ENCODE results near the gene NFU1. TPM values are rescaled to one million over a fixed set of nuclear protein-coding genes. Genes with fewer than 3 reads are reported as not detected.

The NFU1 gene
- total and polyA plus RNA-seq, 7 experiments from 2014 or later, result 16.1 to 76.4 (median 23.4) TPM

GRCh38 chr2:69390001-69390400 is 47.2 kb downstream of the NFU1 start:
- Histone ChIP-seq H3K27ac (ENCODE audit: low read depth, low read length) (no peak overlapping the region), H3K4me3 (ENCODE audit: low read length) (no peak overlapping the region), H3K36me3 (ENCODE audit: control insufficient read depth in 2 of 3, insufficient read depth in 3 of 3, low read length in 3 of 3) (peaks cover 0 to 3% (median 0%) of the 10 kb centered on the region in 3 experiments), H3K9me3 (ENCODE audit: control insufficient read depth in 2 of 3, low read length in 3 of 3) (no peaks in the 10 kb centered on the region), H3K4me1 (ENCODE audit: control insufficient read depth in 2 of 2, insufficient read depth in 2 of 2, low read length in 2 of 2) (peaks cover 17 to 18% of the 10 kb centered on the region in 2 donors), H3K27me3 (ENCODE audit: control insufficient read depth in 2 of 2, insufficient read depth in 2 of 2, low read length in 2 of 2) (no peaks in the 10 kb centered on the region)
- DNase-seq, result no peak
- Mint-ChIP-seq H3K36me3 (peaks cover 0 to 19% (median 15%) of the 10 kb centered on the region in 5 donors), H3K27me3 (no peaks in the 10 kb centered on the region), H3K4me3 (no peak overlapping the region), H3K4me1 (peaks cover 6 to 28% (median 21%) of the 10 kb centered on the region in 7 donors), H3K9me3 (peaks cover 0 to 4% (median 0%) of the 10 kb centered on the region in 11 donors), H3K27ac (no peak overlapping the region)
- ChIA-PET POLR2A (interaction anchor here (0.6 to 1.2 kb wide), 3 partner anchors 15 to 168 kb away, joined by 3 read pairs; partner anchors contain the start of gene NFU1), CTCF (interaction anchor here (0.6 to 1.2 kb wide), 2 partner anchors 13 to 47 kb away, joined by 3 to 4 read pairs; partner anchors contain the start of gene NFU1)
- intact Hi-C loops (cut with micrococcal nuclease), result no loop called here
- no peak for ATAC-seq

DNA sequence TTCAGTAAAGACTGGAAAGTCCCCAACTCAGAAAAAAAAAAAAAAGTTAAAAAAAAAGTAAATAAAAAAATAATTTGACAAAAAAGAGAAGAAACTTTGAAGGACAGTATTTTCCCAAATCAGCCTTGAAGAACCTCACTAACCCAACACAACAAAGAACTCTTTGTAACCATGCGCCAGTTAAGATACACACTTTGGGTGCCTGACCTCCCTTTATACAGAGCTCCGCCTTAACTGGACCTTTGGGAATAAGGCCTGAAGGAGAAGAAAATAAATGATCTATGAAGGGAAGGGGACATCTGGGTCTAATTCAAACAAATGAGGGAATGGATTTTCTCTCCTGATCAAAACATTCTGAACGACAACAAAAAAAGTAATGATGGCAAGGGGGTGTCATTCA is 48.0 kb downstream of the NFU1 start:
- Histone ChIP-seq H3K4me1 (ENCODE audit: control insufficient read depth in 2 of 2, insufficient read depth in 2 of 2, low read length in 2 of 2) (peaks cover 17 to 18% of the 10 kb centered on the region in 2 donors), H3K27ac (ENCODE audit: low read depth, low read length) (no peak overlapping the region), H3K9me3 (ENCODE audit: control insufficient read depth in 2 of 3, low read length in 3 of 3) (no peaks in the 10 kb centered on the region), H3K36me3 (ENCODE audit: control insufficient read depth in 2 of 3, insufficient read depth in 3 of 3, low read length in 3 of 3) (peaks cover 0 to 3% (median 0%) of the 10 kb centered on the region in 3 experiments), H3K4me3 (ENCODE audit: low read length) (no peak overlapping the region), H3K27me3 (ENCODE audit: control insufficient read depth in 2 of 2, insufficient read depth in 2 of 2, low read length in 2 of 2) (no peaks in the 10 kb centered on the region)
- ATAC-seq, result no peak
- Mint-ChIP-seq H3K9me3 (peaks cover 0 to under 1% (median 0%) of the 10 kb centered on the region in 11 donors), H3K36me3 (peaks cover 0 to 12% (median 7%) of the 10 kb centered on the region in 5 donors), H3K27ac (no peak overlapping the region), H3K27me3 (no peaks in the 10 kb centered on the region), H3K4me1 (peaks cover 9 to 33% (median 24%) of the 10 kb centered on the region in 7 donors), H3K4me3 (no peak overlapping the region)
- ChIA-PET CTCF (no interaction called here), POLR2A (interaction anchor here (0.9 to 1.2 kb wide), 2 partner anchors 48 to 169 kb away, joined by 3 read pairs; partner anchors contain the start of gene NFU1)
- no peak for DNase-seq
- intact Hi-C loops (cut with micrococcal nuclease), result loop anchor here in 1 of 2 donors (5.0 kb wide), 1 partner anchor 922 kb away; the partner anchor contains the start of genes APLF and FBXO48

GRCh38 chr2:69387770-69388481 is 49.3 kb downstream of the NFU1 start:
- Histone ChIP-seq H3K27me3 (ENCODE audit: control insufficient read depth in 2 of 2, insufficient read depth in 2 of 2, low read length in 2 of 2) (no peaks in the 10 kb centered on the region), H3K9me3 (ENCODE audit: control insufficient read depth in 2 of 3, low read length in 3 of 3) (no peaks in the 10 kb centered on the region), H3K4me1 (ENCODE audit: control insufficient read depth in 2 of 2, insufficient read depth in 2 of 2, low read length in 2 of 2) (peaks cover 17 to 18% of the 10 kb centered on the region in 2 donors), H3K4me3 (ENCODE audit: low read length) (peak overlapping the region; percentile 68), H3K36me3 (ENCODE audit: control insufficient read depth in 2 of 3, insufficient read depth in 3 of 3, low read length in 3 of 3) (peaks cover 0 to 3% (median 0%) of the 10 kb centered on the region in 3 experiments), H3K27ac (ENCODE audit: low read depth, low read length) (peak overlapping the region; percentile 83)
- H3K4me1 Mint-ChIP-seq, result peaks cover 19 to 44% (median 33%) of the 10 kb centered on the region in 7 donors
- H3K27ac Mint-ChIP-seq, result peak overlapping the region; percentile 63 to 94 (median 83)
- peak overlapping the region; percentile 84 to 94 (median 88) for H3K4me3 Mint-ChIP-seq
- ChIA-PET POLR2A (interaction anchor here (0.6 to 1.0 kb wide), 3 partner anchors 10 to 49 kb away, joined by 3 to 4 read pairs (median 3); partner anchors contain the start of gene NFU1), CTCF (interaction anchor here (0.7 kb wide), 1 partner anchor 12 kb away, joined by 3 read pairs; no protein-coding TSS in a partner anchor)
- peaks cover 0 to 5% (median 0%) of the 10 kb centered on the region in 5 donors for H3K36me3 Mint-ChIP-seq
- DNase-seq, result no peak
- intact Hi-C loops (cut with micrococcal nuclease), result loop anchor here (1.0 to 5.0 kb wide), 9 partner anchors 13 to 1839 kb away; partner anchors contain the start of genes NFU1 (in 2 of the 2), AAK1 (in 1 of the 2), APLF (in 1 of the 2) and FBXO48 (in 1 of the 2)
- H3K9me3 Mint-ChIP-seq, result no peaks in the 10 kb centered on the region
- H3K27me3 Mint-ChIP-seq, result no peaks in the 10 kb centered on the region
- ATAC-seq, result no peak

GRCh38 chr2:69386789-69387734 is 50.2 kb downstream of the NFU1 start, which contains the start of gene GFPT1:
TSS of gene GFPT1 (minus strand) at chr2:69387227. CDS start at chr2:69387071, 156 bp downstream.
- peak; percentile 99 for ATAC-seq
- peak within 1 kb of the TSS; percentile 68 for H3K4me3 ChIP-seq (ENCODE audit: low read length)
- H3K36me3 Mint-ChIP-seq, result peaks cover 0 to 10% (median 4%) of the 10 kb centered on the region in 5 donors
- peak; percentile 85 to 96 (median 91) for DNase-seq
- CTCF ChIA-PET, result no interaction called here
- peaks cover 17 to 18% of the 10 kb centered on the region in 2 donors for H3K4me1 ChIP-seq (ENCODE audit: control insufficient read depth in 2 of 2, insufficient read depth in 2 of 2, low read length in 2 of 2)
- peaks cover 0 to 1% (median 0%) of the 10 kb centered on the region in 11 donors for H3K9me3 Mint-ChIP-seq
- peaks cover 0 to 3% (median 0%) of the 10 kb centered on the region in 3 experiments for H3K36me3 ChIP-seq (ENCODE audit: control insufficient read depth in 2 of 3, insufficient read depth in 3 of 3, low read length in 3 of 3)
- H3K27me3 ChIP-seq (ENCODE audit: control insufficient read depth in 2 of 2, insufficient read depth in 2 of 2, low read length in 2 of 2), result no peaks in the 10 kb centered on the region
- intact Hi-C loops (cut with micrococcal nuclease), result loop anchor here (1.0 to 5.0 kb wide), 8 partner anchors 12 to 1840 kb away; partner anchors contain the start of genes NFU1 (in 2 of the 2), AAK1 (in 1 of the 2), APLF (in 1 of the 2) and FBXO48 (in 1 of the 2)
- peak within 1 kb of the TSS; percentile 63 to 94 (median 86) for H3K27ac Mint-ChIP-seq
- H3K27me3 Mint-ChIP-seq, result no peaks in the 10 kb centered on the region
- no peaks in the 10 kb centered on the region for H3K9me3 ChIP-seq (ENCODE audit: control insufficient read depth in 2 of 3, low read length in 3 of 3)
- H3K27ac ChIP-seq (ENCODE audit: low read depth, low read length), result peak within 1 kb of the TSS; percentile 83
- H3K4me3 Mint-ChIP-seq, result peak within 1 kb of the TSS; percentile 84 to 94 (median 88)
- POLR2A ChIA-PET, result interaction anchor here (0.6 to 2.4 kb wide), 5 partner anchors 8 to 156 kb away, joined by 3 to 14 read pairs (median 3); partner anchors contain the start of gene NFU1
- peaks cover 28 to 53% (median 41%) of the 10 kb centered on the region in 7 donors for H3K4me1 Mint-ChIP-seq

GRCh38 chr2:69386360-69386759 is 50.9 kb downstream of the NFU1 start:
- no peaks in the 10 kb centered on the region for H3K9me3 ChIP-seq (ENCODE audit: control insufficient read depth in 2 of 3, low read length in 3 of 3)
- intact Hi-C loops (cut with micrococcal nuclease), result loop anchor here (2.0 to 5.0 kb wide), 4 partner anchors 444 to 1840 kb away; partner anchors contain the start of genes APLF (in 1 of the 2), FBXO48 (in 1 of the 2), PAIP2B (in 1 of the 2) and TIA1 (in 1 of the 2)
- H3K4me3 ChIP-seq (ENCODE audit: low read length), result peak overlapping the region; percentile 68
- ATAC-seq (no peak), DNase-seq (no peak)
- ChIA-PET CTCF (no interaction called here), POLR2A (interaction anchor here (0.8 to 2.4 kb wide), 4 partner anchors 8 to 50 kb away, joined by 3 to 14 read pairs (median 3); partner anchors contain the start of gene NFU1)
- peak overlapping the region; percentile 84 to 94 (median 88) for H3K4me3 Mint-ChIP-seq
- H3K36me3 Mint-ChIP-seq, result peaks cover 0 to 10% (median 4%) of the 10 kb centered on the region in 5 donors
- H3K9me3 Mint-ChIP-seq, result peaks cover 0 to 1% (median 0%) of the 10 kb centered on the region in 11 donors
- H3K4me1 Mint-ChIP-seq, result peaks cover 29 to 56% (median 43%) of the 10 kb centered on the region in 7 donors
- H3K27ac ChIP-seq (ENCODE audit: low read depth, low read length), result peak overlapping the region; percentile 83
- no peaks in the 10 kb centered on the region for H3K27me3 Mint-ChIP-seq
- H3K36me3 ChIP-seq (ENCODE audit: control insufficient read depth in 2 of 3, insufficient read depth in 3 of 3, low read length in 3 of 3), result peaks cover 0 to 3% (median 0%) of the 10 kb centered on the region in 3 experiments
- no peaks in the 10 kb centered on the region for H3K27me3 ChIP-seq (ENCODE audit: control insufficient read depth in 2 of 2, insufficient read depth in 2 of 2, low read length in 2 of 2)
- H3K27ac Mint-ChIP-seq, result peak overlapping the region; percentile 29 to 87 (median 81)
- peaks cover 17 to 18% of the 10 kb centered on the region in 2 donors for H3K4me1 ChIP-seq (ENCODE audit: control insufficient read depth in 2 of 2, insufficient read depth in 2 of 2, low read length in 2 of 2)
